HCT116 (cell line): Measurements from ENCODE around the gene MYO16. TPM values are rescaled to one million over a fixed set of nuclear protein-coding genes. Genes with fewer than 3 reads are reported as not detected.
A peak's percentile ranks its signal among the peaks of the same experiment; 100 is the strongest.

ENCODE experiments used
- ATAC-seq: fragments of 200-7000 bp; cut with Tn5 transposase; 2 replicates; pipeline ENCODE4 v1.9.1; 2020; ENCODE audit warnings: mild to moderate bottlenecking, moderate library complexity
- BruUV-seq: library from RNA; stranded (reverse); fragments of 400-500 nt; replicated peaks from 2 replicates; lab custom pipeline; 2021; lab: Mats Ljungman, UMichigan
- CTCF ChIA-PET: fragments of 300-600 bp; sonication (Branson Sonifier 250); formaldehyde crosslinking; loops from one replicate; lab custom pipeline; 2021; ENCODE audit warnings: antibody characterized with exemption; lab: Charles Lee
- POLR2A ChIA-PET: fragments of 300-600, 350-600 bp; sonication (Branson Sonifier 250); formaldehyde crosslinking; loops from one replicate; lab custom pipeline; 2021; ENCODE audit warnings: antibody characterized with exemption; lab: Charles Lee
- RAD21 ChIA-PET, 2 experiments: fragments of 300-600 bp; sonication (Branson Sonifier 250); formaldehyde crosslinking; loops; one replicate each; lab custom pipeline; 2023; ENCODE audit warnings: low total read pairs in 2 of 2; ENCODE audit not compliant: uncharacterized antibody in 2 of 2, unreplicated experiment in 2 of 2, low non-redundant PET in 1 of 2; lab: Charles Lee
- DNase-seq: peaks from one replicate; pipeline ENCODE4 v3.0.0-alpha.2; 2010; ENCODE audit warnings: low read depth, low spot score
- H2AFZ ChIP-seq: fragments of 200-600 bp; shearing (Covaris generic), sonication (generic); 2 replicates; pipeline ENCODE4 v1.6.1; 2017; ENCODE audit warnings: low read depth, mixed run types, mixed read lengths, antibody characterized with exemption, low read length; ENCODE audit not compliant: poor library complexity, severe bottlenecking
- H3K27ac ChIP-seq: 2 replicates; pipeline ENCODE4 v1.5.1; 2012; ENCODE audit warnings: low read depth, low read length
- H3K27me3 ChIP-seq: fragments of 200-600 bp; sonication (generic); 2 replicates; pipeline ENCODE4 v1.6.1; 2016; ENCODE audit warnings: mixed run types, low read length, mixed read lengths; ENCODE audit not compliant: insufficient read depth
- H3K36me3 ChIP-seq, 2 experiments: fragments of 200-500 bp in 1 of 2; fragments of 200-600 bp in 1 of 2; sonication (Bioruptor generic) in 1 of 2; sonication (generic) in 1 of 2; 2 replicates each; pipeline versions ENCODE4 v1.5.1 to v1.6.1; 2014 to 2016; ENCODE audit warnings: low read length in 2 of 2, inconsistent platforms in 1 of 2, mixed read lengths in 1 of 2, mixed run types in 1 of 2; ENCODE audit not compliant: insufficient read depth in 2 of 2, control insufficient read depth in 1 of 2
- H3K4me1 ChIP-seq, 2 experiments: fragments of 200-600 bp in 1 of 2; sonication (generic) in 1 of 2; 2 replicates each; pipeline versions ENCODE4 v1.5.1 to v1.6.1; 2012 to 2017; ENCODE audit warnings: low read length in 2 of 2, inconsistent platforms in 1 of 2, mild to moderate bottlenecking in 1 of 2, mixed read lengths in 1 of 2, mixed run types in 1 of 2, moderate library complexity in 1 of 2; ENCODE audit not compliant: insufficient read depth in 2 of 2, control insufficient read depth in 1 of 2
- H3K4me2 ChIP-seq: fragments of 200-600 bp; sonication (generic); 2 replicates; pipeline ENCODE4 v1.6.1; 2017; ENCODE audit warnings: mixed run types, low read length, mixed read lengths
- H3K4me3 ChIP-seq, 2 experiments: fragments of 200-600 bp in 1 of 2; sonication (generic) in 1 of 2; replicated peaks in 1 of 2; 2 replicates each; pipeline ENCODE4 v1.5.1; 2011 to 2016; ENCODE audit warnings: low read length in 2 of 2, control low read depth in 1 of 2, low read depth in 1 of 2, mild to moderate bottlenecking in 1 of 2, mixed read lengths in 1 of 2, mixed run types in 1 of 2
- H3K79me2 ChIP-seq: fragments of 200-600 bp; sonication (generic); 2 replicates; pipeline ENCODE4 v1.6.1; 2017; ENCODE audit warnings: mild to moderate bottlenecking, mixed run types, low read length, moderate library complexity, mixed read lengths; ENCODE audit not compliant: insufficient read depth
- H3K9ac ChIP-seq: fragments of 200-600 bp; sonication (generic); 2 replicates; pipeline ENCODE4 v1.6.1; 2016; ENCODE audit warnings: low read length, mixed read lengths
- H3K9me2 ChIP-seq: fragments of 200-600 bp; sonication (generic), shearing (Covaris generic); 2 replicates; pipeline ENCODE4 v1.6.1; 2017; ENCODE audit warnings: mixed run types, mild to moderate bottlenecking, moderate library complexity; ENCODE audit not compliant: insufficient read depth
- H3K9me3 ChIP-seq, 2 experiments: fragments of 200-500 bp in 1 of 2; fragments of 200-600 bp in 1 of 2; sonication (Bioruptor generic) in 1 of 2; sonication (generic) in 1 of 2; 2 replicates each; pipeline ENCODE4 v1.6.1; 2014 to 2017; ENCODE audit warnings: low read length in 2 of 2, mixed read lengths in 2 of 2, inconsistent platforms in 1 of 2, low read depth in 1 of 2, mild to moderate bottlenecking in 1 of 2, mixed run types in 1 of 2, moderate library complexity in 1 of 2; ENCODE audit not compliant: control insufficient read depth in 1 of 2, insufficient read depth in 1 of 2
- H4K20me1 ChIP-seq: fragments of 200-600 bp; sonication (generic), shearing (Covaris generic); 2 replicates; pipeline ENCODE4 v1.6.1; 2017; ENCODE audit warnings: mixed run types, mild to moderate bottlenecking, moderate library complexity; ENCODE audit not compliant: insufficient read depth
- ATF3 ChIP-seq: IDR thresholded peaks from 2 replicates; pipeline ENCODE4 v1.6.1; 2012
- CBX3 ChIP-seq: IDR thresholded peaks from 2 replicates; pipeline ENCODE4 v1.6.1; 2012; ENCODE audit warnings: low read depth
- CEBPB ChIP-seq: IDR thresholded peaks from 2 replicates; pipeline ENCODE4 v1.6.1; 2012; ENCODE audit warnings: low read depth
- CTCF ChIP-seq, 3 experiments: fragments of 200-600 bp in 1 of 3; sonication (generic) in 1 of 3; IDR thresholded peaks in 2 of 3; conservative IDR thresholded peaks in 1 of 3; 2 replicates each; pipeline ENCODE4 v1.5.1; 2012 to 2017; ENCODE audit warnings: low read depth in 2 of 3, low read length in 2 of 3, antibody characterized with exemption in 1 of 3, borderline replicate concordance in 1 of 3, control low read depth in 1 of 3, mild to moderate bottlenecking in 1 of 3, mixed read lengths in 1 of 3, mixed run types in 1 of 3, moderate library complexity in 1 of 3; ENCODE audit not compliant: insufficient read depth in 1 of 3
- EGR1 ChIP-seq: IDR thresholded peaks from 2 replicates; pipeline ENCODE4 v1.6.1; 2012; ENCODE audit warnings: low read depth
- ELF1 ChIP-seq: IDR thresholded peaks from 2 replicates; pipeline ENCODE4 v1.6.1; 2012; ENCODE audit warnings: low read depth, borderline replicate concordance
- EZH2 ChIP-seq: fragments of 200-600 bp; sonication (generic); IDR thresholded peaks from 2 replicates; pipeline ENCODE4 v1.6.1; 2017; ENCODE audit warnings: antibody characterized with exemption, mixed run types
- FOSL1 ChIP-seq: IDR thresholded peaks from 2 replicates; pipeline ENCODE4 v1.6.1; 2012; ENCODE audit warnings: low read depth
- POLR2AphosphoS5 ChIP-seq: IDR thresholded peaks from 2 replicates; pipeline ENCODE4 v1.6.1; 2011; ENCODE audit warnings: mild to moderate bottlenecking, low read depth, low read length, moderate library complexity
- RAD21 ChIP-seq: IDR thresholded peaks from 2 replicates; pipeline ENCODE4 v1.6.1; 2012; ENCODE audit warnings: low read depth, mild to moderate bottlenecking
- SIN3A ChIP-seq: IDR thresholded peaks from 2 replicates; pipeline ENCODE4 v1.6.1; 2012; ENCODE audit warnings: low read depth
- SP1 ChIP-seq: IDR thresholded peaks from 2 replicates; pipeline ENCODE4 v1.6.1; 2012; ENCODE audit warnings: low read depth
- SRF ChIP-seq: IDR thresholded peaks from 2 replicates; pipeline ENCODE4 v1.6.1; 2012; ENCODE audit warnings: low read depth
- TCF7L2 ChIP-seq: IDR thresholded peaks from 2 replicates; pipeline ENCODE4 v1.7.0; 2011; ENCODE audit warnings: borderline replicate concordance, inconsistent platforms; ENCODE audit not compliant: insufficient read depth, insufficient read length; ENCODE audit errors: extremely low read depth
- ZBTB33 ChIP-seq: IDR thresholded peaks from 2 replicates; pipeline ENCODE4 v1.6.1; 2011; ENCODE audit warnings: mild to moderate bottlenecking, low read length, moderate library complexity; ENCODE audit not compliant: insufficient replicate concordance; ENCODE audit errors: extremely low read depth
- ZFX ChIP-seq: fragments of 450-650 bp; IDR thresholded peaks from 2 replicates; pipeline ENCODE4 v1.6.1; 2017
- ZNF274 ChIP-seq: fragments of 200-500 bp; sonication (Bioruptor generic); IDR thresholded peaks from 2 replicates; pipeline ENCODE4 v1.6.1; 2014; ENCODE audit warnings: mild to moderate bottlenecking, low read depth, low read length, inconsistent platforms
- intact Hi-C: fragments of 100-400 bp; cut with micrococcal nuclease; formaldehyde crosslinking; loops from 2 replicates; pipeline ENCODE4 v1.10.0; 2022
- total RNA-seq: library from RNA; stranded (reverse); gene quantifications from one replicate; pipeline ENCODE4 v1.2.1, GENCODE V29; 2021; ENCODE audit not compliant: unreplicated experiment

The MYO16 gene
- total RNA-seq, 1 experiment from 2014 or later, result 0.07 TPM

DNA sequence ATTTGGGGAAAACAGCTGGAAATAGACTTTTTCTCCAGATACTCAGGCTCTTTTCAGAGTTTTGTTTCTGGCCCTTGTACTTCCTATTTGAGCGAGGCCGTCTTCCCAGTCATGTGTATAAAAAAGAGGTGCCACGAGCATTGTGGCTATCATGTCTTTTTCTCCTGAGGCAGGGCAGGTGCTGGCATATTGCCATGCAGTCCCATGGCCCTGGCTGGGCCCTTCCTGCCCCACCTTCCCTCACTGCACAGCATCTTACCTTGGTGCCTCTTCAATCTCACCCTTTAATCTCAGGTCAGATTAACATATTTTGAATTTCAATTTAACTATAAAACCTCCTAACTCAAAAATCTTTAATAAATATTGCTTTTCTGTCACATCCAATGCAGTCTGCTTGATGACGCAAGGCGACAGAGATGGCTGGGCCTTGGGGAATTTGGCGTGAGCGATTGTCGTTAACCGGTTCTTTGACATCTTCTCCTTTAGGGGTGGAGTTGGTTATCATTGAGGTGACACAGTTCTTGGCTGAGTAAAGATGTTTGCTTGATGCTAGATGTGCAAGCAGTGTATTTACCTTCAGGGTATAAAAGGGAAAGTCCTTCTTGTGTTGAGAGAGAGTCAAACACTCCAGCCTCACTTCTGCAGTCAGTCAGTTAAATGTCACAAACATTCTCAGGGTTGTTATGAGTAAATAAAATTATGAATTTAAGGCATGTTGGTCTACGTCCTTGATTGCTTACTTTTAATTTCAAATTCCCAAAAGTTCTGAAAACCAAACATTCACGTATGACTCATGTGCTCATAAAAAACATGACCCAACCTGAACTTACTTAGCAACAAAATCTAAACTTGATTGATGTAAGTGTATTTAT, 289.9 kb downstream of the MYO16 start:
- Histone ChIP-seq H3K9me2 (no peaks in the 10 kb centered on the region), H3K4me3 (no peak overlapping the region), H3K36me3 (no peaks in the 10 kb centered on the region), H2AFZ (no peak overlapping the region), H3K9me3 (no peaks in the 10 kb centered on the region), H3K9ac (no peak overlapping the region), H3K4me1 (peaks cover 25 to 38% of the 10 kb centered on the region in 2 experiments)
- RAD21 ChIA-PET, result no interaction called here
- BruUV-seq, result no TSS peak
- POLR2A ChIA-PET, result no interaction called here
- TF ChIP-seq ATF3 (no peak), TCF7L2 (no peak), RAD21 (no peak), FOSL1 (no peak), ZNF274 (no peak), EGR1 (no peak), SRF (no peak), EZH2 (no peak), ELF1 (no peak), ZBTB33 (no peak), ZFX (no peak), CBX3 (no peak), SIN3A (no peak), SP1 (no peak), CTCF (IDR thresholded peaks at IDR 0.05 in 2 of 3, conservative IDR thresholded peaks at IDR 0.05 in 1 of 3; ENCODE audit: borderline replicate concordance in 1 of 3, insufficient read depth in 1 of 3, low read depth in 2 of 3, low read length in 2 of 3) (no peak), POLR2AphosphoS5 (no peak), CEBPB (no peak)
- TF ChIP-seq, all 23 proteins: peak for 0
- DNase-seq (no peak), ATAC-seq (no peak)
- Histone ChIP-seq H3K27ac (no peak overlapping the region), H3K27me3 (no peaks in the 10 kb centered on the region), H3K79me2 (no peaks in the 10 kb centered on the region), H3K4me2 (peak overlapping the region; percentile 38), H4K20me1 (no peaks in the 10 kb centered on the region)
- CTCF ChIA-PET, result no interaction called here
- intact Hi-C loops, result no loop called here
